PFSK-1 (cell line): Measurements from ENCODE around the gene LTBP2.

Experiments used
- POLR2AphosphoS5 ChIP-seq: IDR thresholded peaks from 2 replicates; pipeline ENCODE4 v1.6.1; 2012; ENCODE audit warnings: low read depth, mild to moderate bottlenecking, control low read depth, low read length, moderate library complexity
- TAF1 ChIP-seq: IDR thresholded peaks from 2 replicates; pipeline ENCODE4 v1.6.1; 2012; ENCODE audit warnings: low read length, control low read depth, borderline replicate concordance; ENCODE audit not compliant: insufficient read depth
- TF ChIP-seq, protein P1 (sequence below), 2 experiments: IDR thresholded peaks; 2 replicates each; pipeline versions ENCODE4 v1.6.1 to v1.8.0; 2011 to 2012; ENCODE audit warnings: low read depth in 2 of 2, low read length in 2 of 2, control low read depth in 1 of 2, inconsistent platforms in 1 of 2, mild to moderate bottlenecking in 1 of 2, moderate library complexity in 1 of 2; ENCODE audit not compliant: insufficient read depth in 1 of 2

DNA sequence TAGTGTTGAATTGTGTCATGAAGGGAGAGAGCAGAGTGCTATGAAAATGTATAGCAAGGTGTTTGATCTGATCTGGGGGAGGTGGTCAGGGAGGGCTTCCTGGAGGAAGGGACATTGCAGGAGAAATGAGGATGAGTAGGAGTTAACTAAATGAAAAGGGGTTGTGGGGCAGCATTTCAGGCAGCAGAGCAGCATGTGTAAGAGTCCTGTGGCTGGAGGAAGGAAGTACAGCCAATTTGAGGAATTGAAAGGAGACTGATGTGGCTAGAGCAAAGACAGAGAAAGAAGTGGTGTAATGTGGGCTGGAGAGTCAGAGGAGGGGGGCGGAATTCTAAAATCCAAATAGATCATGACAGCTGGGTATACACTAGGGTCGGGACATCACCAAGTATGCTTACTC is 139.4 kb downstream of the LTBP2 start:
- no peak for TF ChIP-seq POLR2AphosphoS5
- TF ChIP-seq, protein P1, sequence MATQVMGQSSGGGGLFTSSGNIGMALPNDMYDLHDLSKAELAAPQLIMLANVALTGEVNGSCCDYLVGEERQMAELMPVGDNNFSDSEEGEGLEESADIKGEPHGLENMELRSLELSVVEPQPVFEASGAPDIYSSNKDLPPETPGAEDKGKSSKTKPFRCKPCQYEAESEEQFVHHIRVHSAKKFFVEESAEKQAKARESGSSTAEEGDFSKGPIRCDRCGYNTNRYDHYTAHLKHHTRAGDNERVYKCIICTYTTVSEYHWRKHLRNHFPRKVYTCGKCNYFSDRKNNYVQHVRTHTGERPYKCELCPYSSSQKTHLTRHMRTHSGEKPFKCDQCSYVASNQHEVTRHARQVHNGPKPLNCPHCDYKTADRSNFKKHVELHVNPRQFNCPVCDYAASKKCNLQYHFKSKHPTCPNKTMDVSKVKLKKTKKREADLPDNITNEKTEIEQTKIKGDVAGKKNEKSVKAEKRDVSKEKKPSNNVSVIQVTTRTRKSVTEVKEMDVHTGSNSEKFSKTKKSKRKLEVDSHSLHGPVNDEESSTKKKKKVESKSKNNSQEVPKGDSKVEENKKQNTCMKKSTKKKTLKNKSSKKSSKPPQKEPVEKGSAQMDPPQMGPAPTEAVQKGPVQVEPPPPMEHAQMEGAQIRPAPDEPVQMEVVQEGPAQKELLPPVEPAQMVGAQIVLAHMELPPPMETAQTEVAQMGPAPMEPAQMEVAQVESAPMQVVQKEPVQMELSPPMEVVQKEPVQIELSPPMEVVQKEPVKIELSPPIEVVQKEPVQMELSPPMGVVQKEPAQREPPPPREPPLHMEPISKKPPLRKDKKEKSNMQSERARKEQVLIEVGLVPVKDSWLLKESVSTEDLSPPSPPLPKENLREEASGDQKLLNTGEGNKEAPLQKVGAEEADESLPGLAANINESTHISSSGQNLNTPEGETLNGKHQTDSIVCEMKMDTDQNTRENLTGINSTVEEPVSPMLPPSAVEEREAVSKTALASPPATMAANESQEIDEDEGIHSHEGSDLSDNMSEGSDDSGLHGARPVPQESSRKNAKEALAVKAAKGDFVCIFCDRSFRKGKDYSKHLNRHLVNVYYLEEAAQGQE (IDR thresholded peaks at IDR 0.05; ENCODE audit: insufficient read depth in 1 of 2, low read depth in 2 of 2, low read length in 2 of 2) = no peak
- TF ChIP-seq TAF1 = no peak
